C4-2B (cell line): ENCODE data around the gene IQSEC2.

Experiments used
- H3K27ac ChIP-seq: fragments of 450-650 bp; 2 replicates; pipeline ENCODE4 v1.5.1; 2017
- CTCF ChIP-seq: fragments of 450-650 bp; conservative IDR thresholded peaks from 2 replicates; pipeline ENCODE4 v1.5.1; 2017; ENCODE audit warnings: mild to moderate bottlenecking
- ZFX ChIP-seq: fragments of 450-650 bp; IDR thresholded peaks from 2 replicates; pipeline ENCODE4 v1.6.1; 2017

The IQSEC2 gene

GRCh38 chrX:53303195-53303594 is 21.8 kb upstream of the IQSEC2 start:
- H3K27ac ChIP-seq: no peak overlapping the region
- no peak for TF ChIP-seq CTCF
- TF ChIP-seq ZFX: no peak

GRCh38 chrX:53300157-53300556 is 18.8 kb upstream of the IQSEC2 start:
- TF ChIP-seq ZFX (no peak), CTCF (no peak)
- H3K27ac ChIP-seq: no peak overlapping the region

- no peak overlapping the region for H3K27ac ChIP-seq
- no peak for TF ChIP-seq ZFX
- TF ChIP-seq CTCF: peak; percentile 23
Measured at GRCh38 chrX:53294024-53294648, 12.8 kb upstream of the IQSEC2 start.

- TF ChIP-seq ZFX (no peak), CTCF (no peak)
- no peak overlapping the region for H3K27ac ChIP-seq
Measured at GRCh38 chrX:53291596-53291995, 10.2 kb upstream of the IQSEC2 start.

GRCh38 chrX:53290441-53291041 is 9.2 kb upstream of the IQSEC2 start:
- no peak for TF ChIP-seq ZFX
- no peak for TF ChIP-seq CTCF
- no peak overlapping the region for H3K27ac ChIP-seq

GRCh38 chrX:53288189-53288588 is 6.8 kb upstream of the IQSEC2 start:
- H3K27ac ChIP-seq: no peak overlapping the region
- no peak for TF ChIP-seq ZFX
- TF ChIP-seq CTCF: no peak

- no peak overlapping the region for H3K27ac ChIP-seq
- no peak for TF ChIP-seq ZFX
- no peak for TF ChIP-seq CTCF
Measured at GRCh38 chrX:53287493-53288138, 6.2 kb upstream of the IQSEC2 start.
